Hematopoietic multipotent progenitor cell treated with erythropoietin and hydrocortisone succinate and interleukin-3 and kit ligand, for 6 days (in vitro differentiated cells): ENCODE measurements around the gene RERE.

Experiments used
- DNase-seq: peaks from one replicate; pipeline ENCODE4 v3.0.0-alpha.2; 2015

The RERE gene

DNA sequence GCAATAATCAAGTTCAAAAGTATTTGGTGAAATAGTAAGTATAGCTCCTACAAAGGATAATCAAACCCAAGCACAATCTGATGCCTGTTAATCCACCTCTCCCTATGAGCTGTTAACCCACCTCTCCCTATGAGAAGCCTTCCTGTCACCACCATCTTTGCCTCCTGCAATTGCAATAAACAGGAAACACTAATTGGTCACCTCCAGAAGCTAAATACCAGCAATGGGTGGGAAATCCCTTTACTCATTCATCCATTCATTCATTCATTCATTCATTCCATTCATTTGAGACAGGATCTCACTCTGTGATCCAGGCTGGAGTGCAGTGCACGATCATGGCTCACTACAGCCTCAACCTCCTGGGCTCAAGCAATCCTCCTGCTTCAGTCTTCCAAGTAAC lies 132.8 kb downstream of the RERE start:
- DNase-seq: no peak

DNA sequence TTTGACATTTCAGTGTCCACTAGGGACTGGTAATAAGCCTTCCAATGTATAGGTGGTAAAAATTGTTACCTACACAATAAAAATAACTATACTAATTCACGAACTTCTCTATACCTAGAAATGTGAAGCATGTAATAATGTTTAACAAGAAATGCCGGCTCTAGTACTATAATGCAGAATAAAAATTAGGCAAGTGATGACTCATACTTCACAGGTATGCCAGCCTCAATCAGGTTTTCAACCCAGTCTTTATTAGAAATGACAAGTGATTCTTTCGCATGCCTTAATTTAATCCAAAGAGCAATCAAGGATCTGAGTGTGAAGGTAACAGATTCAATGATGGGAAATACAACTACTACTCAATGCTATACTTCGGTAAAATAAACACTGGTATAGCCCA lies 134.9 kb downstream of the RERE start:
- no peak for DNase-seq

GRCh38 chr1:8681911-8682310 lies 135.5 kb downstream of the RERE start:
- no peak for DNase-seq

- no peak for DNase-seq
These were observed 136.5 kb downstream of the RERE start for GRCh38 chr1:8680664-8681650.

DNA sequence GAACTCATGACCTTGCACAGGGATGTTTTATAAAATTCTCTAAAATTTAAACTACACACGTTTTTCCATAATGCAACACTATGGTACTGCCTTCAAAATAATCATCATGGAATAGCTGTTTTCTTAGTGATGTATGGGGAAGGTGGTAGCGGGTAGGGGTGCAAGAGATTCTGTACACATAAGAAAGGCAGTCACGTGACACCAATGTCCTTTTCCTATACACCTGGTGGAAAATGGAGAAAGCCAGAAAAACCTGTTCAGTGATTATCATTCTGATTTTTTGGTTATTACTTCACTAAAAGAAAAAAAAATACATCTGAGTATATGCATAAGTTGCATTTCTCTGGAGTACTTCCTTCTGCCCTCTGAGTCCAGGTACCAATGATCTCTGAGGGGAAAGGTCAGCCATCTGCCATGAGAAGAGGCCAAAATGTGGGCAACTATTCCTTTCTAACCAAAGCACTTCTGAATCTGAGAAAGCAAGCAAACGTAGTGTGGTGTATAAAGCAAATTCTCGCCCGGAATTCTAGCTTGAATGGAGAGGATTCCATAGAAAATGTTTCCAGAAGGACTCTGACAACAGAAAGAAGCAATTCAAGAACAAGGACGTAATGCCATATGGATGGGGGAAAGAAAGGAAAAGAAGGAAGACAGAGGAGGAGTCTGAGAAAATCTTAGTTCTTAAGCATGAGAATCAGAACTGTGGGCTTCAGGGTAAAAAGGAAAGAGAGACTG lies 137.3 kb downstream of the RERE start:
- no peak for DNase-seq

- DNase-seq: peak; percentile 50
These were observed 138.0 kb downstream of the RERE start for GRCh38 chr1:8679395-8679800.

DNA sequence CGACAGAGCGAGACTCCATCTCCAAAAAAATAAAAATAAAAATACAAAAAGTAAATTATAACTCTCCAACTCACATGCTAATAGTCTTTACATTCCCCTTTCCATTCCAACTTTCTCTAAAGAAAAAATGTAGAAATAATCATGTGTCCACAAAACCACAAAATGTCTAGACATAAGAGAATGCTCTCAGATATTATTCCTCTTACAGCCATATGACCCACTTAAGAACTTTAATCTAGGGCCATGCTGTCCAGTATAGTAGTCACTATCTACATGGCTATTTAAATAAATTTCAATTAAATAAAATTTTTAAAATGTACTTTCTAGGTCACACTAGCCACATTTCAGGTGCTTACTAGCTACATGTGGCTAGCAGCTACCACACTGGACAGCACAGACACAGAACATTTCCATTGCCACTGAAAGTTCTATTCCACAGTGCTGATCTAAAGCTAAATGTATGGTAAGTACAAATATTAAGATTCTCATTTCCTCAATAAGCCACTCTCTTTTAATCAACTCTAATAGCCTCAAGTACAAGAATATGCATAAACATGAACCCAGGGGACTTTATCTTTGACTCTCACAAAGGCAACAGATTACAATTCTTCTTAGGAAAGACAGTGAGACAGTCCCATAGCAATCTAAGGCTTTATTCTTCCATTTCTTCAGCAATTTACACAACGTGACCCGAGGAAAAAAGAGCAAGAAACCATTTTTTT lies 138.6 kb downstream of the RERE start:
- no peak for DNase-seq

- DNase-seq: no peak
These were observed 139.7 kb downstream of the RERE start for GRCh38 chr1:8677782-8678181.

DNA sequence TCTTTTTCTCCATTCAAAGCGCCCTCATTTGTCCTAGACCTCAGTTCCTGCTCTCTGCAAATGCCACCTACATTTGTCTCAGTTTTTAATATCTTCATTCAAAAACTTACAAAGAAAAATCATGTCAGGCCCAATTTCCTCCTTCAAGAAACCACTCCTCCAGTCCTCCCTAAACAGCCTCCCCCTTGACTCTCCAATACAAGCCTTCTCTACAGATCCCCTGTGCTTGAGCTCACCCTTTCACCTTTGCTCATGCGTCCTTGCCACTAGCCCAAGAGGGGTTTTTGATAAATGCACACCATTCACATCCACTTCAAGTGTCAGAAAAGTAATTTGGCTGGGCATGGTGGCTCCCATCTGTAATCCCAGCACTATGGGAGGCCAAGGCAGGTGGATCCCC lies 140.6 kb downstream of the RERE start:
- no peak for DNase-seq

- no peak for DNase-seq
These were observed 141.4 kb downstream of the RERE start for GRCh38 chr1:8676072-8676471.

GRCh38 chr1:8674912-8675311 lies 142.5 kb downstream of the RERE start:
- no peak for DNase-seq

DNA sequence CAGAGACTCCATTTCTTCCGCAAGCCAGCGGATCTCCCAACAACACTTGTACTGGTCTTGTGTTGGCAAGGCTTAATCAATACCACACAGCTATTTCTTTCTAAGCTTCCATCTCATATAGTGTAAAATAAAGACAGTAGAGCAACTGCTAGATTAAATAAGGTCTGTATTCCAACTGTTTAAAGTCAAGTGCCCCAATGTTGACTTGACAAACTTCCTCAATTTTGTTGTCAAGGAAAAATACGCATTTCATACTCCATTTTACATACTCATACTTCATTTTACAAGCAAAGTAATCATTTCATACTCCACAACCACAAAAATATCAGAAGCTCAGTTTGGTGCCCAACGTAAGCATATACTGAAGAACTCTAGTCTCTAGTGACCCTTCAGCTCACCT lies 143.0 kb downstream of the RERE start:
- DNase-seq: no peak

DNA sequence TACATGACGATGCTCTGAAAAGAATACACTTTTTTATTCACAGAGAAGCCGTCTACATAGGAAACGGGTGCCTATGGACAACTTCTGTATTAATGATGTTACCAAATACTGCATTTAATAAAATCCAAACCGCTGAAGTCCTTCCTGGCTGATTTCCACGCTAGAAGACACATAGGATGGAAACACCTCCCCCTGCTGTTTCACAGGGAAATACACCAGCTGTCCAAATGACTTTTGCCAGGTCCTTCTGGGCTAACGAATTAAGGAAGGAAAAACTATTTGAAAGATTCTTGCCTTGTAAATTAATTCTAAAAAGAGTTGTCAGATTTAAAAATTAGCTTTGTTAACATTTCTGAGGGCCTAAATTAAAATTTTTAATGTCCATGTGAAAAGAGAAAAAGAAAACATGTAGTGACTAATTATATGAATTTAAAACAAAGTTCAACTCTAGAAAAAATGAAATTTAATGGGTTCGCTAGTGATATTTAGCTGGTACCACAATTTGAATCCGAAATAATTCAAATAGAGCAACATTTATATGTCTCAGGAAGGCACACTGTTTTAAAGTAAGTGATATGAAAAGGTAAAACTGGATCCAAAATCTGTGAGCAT lies 146.0 kb downstream of the RERE start:
- peak; percentile 87 for DNase-seq

DNA sequence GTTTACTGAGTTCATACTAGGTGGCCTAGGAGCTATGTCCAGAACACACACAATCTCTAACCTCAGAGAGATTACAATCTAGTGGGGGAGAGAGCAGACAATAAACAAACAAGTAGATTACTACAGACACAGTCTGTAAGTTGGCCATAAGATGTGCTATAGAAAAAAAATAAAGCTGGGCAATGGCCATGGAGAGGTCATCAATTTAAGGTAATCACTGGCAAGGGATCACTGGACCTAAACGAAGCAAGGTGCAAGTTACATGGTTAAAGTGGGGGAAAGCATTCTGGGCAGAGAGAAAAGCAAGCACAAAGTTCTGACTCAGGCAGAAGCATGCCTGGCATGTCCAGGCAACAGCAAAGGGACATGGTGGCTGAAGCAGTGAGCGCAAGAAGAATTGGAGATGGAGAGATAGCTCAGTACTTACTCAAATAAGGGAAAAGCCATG lies 147.0 kb downstream of the RERE start:
- DNase-seq: no peak

DNA sequence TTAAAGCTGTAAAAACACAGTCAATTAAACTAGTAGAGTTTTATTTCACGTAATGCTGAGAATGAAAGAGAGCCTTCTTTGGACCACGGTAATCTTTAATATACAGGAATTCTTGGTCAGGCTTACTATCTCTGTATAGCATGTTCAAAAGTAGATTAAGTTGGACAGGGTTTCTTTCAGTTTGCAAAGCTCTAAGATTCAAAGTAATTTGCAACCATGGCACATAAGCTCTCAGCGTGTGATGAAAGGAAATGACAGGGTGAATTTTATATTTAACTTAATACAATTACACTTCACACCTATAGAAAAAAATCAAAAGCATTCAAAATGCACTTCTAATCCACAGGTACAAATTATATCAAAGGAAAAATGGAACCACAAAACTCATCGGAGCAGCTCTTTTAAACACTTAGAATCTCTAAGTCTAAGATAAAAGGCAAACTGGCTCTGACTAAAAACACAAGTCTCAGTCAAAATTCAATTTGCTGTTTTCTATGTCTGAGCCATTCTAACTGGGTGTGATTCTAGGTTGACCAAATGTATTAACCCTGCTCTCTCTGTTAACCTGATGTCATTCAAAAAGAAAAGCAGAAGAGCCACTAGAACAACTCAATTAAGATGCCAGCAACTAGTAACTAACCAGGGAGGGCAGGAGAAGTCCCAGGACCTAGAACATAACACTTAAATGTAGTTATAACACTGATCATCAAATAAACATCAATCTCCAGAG lies 147.7 kb downstream of the RERE start:
- peak; percentile 52 for DNase-seq

DNA sequence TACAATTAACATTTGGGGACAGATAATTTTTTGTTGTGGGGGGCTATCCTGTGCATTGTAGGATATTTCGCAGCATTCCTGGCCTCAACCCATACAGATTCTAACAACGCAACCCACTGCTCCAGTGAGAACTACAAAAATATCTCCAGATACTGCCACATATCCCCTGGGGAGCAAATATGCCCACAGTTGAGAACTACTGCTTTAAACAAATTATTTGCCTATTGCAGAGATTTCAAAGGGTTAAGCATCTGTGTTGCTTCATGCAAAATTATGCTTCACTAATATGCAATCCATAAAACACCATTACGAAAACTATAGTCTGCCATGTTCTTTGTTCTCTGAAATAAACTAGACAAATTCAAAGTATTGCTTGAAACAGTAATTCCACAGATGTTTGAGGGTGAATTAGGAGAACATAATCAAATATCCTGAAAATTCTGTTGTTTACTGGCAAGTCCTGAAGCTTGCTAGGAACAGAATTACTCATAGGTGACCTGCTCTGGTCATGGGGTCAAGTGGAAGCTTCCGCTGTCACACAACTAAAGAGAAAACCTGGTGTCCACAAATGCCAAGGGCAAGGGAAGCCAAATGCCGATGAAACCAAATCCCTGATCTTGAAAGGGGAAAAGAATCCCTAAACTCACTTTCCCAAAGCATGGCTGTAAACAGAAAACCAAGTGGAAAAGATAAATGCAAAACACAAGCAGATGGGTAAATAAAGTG lies 149.4 kb downstream of the RERE start:
- no peak for DNase-seq

GRCh38 chr1:8666389-8667167 lies 150.9 kb downstream of the RERE start:
- peak; percentile 59 for DNase-seq

DNA sequence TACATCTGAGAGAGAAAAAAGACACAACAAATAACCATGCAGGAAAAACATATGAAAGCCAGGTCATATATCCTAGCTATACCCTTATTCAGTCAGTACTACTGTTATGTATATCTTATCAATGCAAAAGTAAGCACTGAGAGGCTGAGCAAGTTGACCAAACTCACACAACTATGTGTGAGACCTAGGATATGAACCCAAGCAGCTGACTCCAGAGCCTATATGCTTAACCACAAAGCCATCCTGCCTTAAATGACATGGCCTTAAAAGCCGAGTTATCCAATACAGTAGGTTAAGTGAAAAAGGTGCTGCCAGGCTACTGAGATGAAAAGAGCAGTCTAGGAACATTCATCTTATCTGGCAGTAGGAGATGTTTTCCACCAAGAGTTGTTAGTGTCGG lies 151.6 kb downstream of the RERE start:
- DNase-seq: peak; percentile 67

- no peak for DNase-seq
These were observed 152.6 kb downstream of the RERE start for GRCh38 chr1:8664887-8665286.

DNA sequence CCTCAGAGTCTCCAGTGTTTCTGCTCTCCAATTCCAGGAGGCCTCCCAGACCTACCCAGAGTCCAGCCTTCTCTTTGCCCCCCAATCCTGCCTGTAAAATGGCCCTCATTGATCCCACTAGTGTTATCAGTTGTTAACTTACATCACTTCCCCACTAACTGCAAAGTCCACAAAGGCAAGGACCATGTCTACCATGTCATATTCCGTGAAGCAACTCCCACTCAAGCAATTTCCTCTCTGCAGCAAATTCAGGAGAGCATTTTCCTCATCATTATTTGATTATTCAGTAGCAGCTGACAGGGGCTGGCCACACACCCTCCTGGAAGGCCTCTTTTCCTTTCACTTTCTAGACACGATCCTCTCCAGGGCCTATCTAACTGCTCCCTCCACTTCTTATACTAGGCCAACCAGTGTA lies 153.5 kb downstream of the RERE start:
- peak; percentile 46 for DNase-seq
